ENCODE measurements around the gene SARDH. TPM values are rescaled to one million over a fixed set of nuclear protein-coding genes. Genes with fewer than 3 reads are reported as not detected.

SARDH gene
- total RNA-seq, 1 experiment from 2014 or later, result 5.3 TPM

DNA sequence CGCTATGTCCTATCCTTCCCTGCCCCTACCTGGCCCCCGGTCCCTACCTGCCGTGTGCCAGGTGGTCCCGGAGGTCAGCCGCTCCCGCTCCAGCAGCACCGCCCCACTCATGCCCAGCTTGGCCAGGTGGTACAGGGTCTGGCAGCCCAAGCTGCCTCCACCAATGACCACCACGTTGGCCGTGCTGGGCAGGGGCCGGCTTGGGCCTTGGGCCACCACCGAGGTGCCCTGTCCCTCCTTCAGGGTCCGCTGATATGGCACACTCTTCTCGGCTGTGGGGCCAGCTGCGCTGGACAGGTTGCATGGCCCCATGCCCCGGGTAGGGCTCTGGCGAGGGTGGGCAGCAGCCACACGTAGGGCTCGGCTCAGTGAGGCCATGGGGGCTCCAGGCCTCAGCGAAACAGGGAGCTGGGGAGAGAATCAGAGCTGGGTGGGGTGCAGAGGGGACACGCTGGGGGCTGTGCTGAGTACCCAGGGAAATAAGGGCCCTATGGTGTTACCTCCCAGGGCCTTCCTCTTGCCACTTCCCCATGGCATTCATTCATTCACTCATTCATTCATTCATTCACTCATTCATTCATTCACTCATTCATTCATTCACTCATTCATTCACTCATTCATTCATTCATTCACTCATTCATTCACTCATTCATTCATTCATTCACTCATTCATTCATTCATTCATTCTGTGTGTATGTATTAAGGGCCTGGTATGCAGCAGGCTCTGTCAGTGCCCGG, 4.2 kb downstream of the SARDH start:
- no peak for DNase-seq
- Histone ChIP-seq H2AK5ac (ENCODE audit: insufficient read length, low read length) (no peak overlapping the region), H3K4me1 (ENCODE audit: insufficient read depth, low read length) (peaks cover 3% of the 10 kb centered on the region; the same call in 1 of the 2 replicates), H4K5ac (ENCODE audit: insufficient read length, low read depth, low read length) (no peak overlapping the region), H3K18ac (ENCODE audit: insufficient read length, low read depth, low read length) (no peak overlapping the region), H2BK120ac (ENCODE audit: low read depth, low read length, poor library complexity, severe bottlenecking) (no peak overlapping the region), H3K9ac (ENCODE audit: extremely low read depth, insufficient read length, low read length) (no peak overlapping the region), H2BK5ac (ENCODE audit: insufficient read length, low read length) (no peak overlapping the region), H3K23me2 (ENCODE audit: insufficient read length, low read depth, low read length, poor library complexity, severe bottlenecking) (peaks cover 2% of the 10 kb centered on the region), H3K56ac (ENCODE audit: insufficient read length, low read depth, low read length) (no peak overlapping the region), H3K79me2 (ENCODE audit: insufficient read depth, low read length) (no peaks in the 10 kb centered on the region), H4K91ac (ENCODE audit: insufficient read length, low read depth, low read length) (no peak overlapping the region), H3K4me2 (ENCODE audit: insufficient read depth, insufficient read length, low read length) (no peak overlapping the region), H3K27ac (ENCODE audit: insufficient read length, low read depth, low read length) (no peak overlapping the region), H3K14ac (ENCODE audit: insufficient read depth, low read length) (no peak overlapping the region), H2BK15ac (ENCODE audit: low read depth, low read length) (no peak overlapping the region), H3K4ac (ENCODE audit: low read depth, low read length) (no peak overlapping the region), H3K79me1 (ENCODE audit: insufficient read depth, low read depth, low read length, poor library complexity, severe bottlenecking) (no peaks in the 10 kb centered on the region), H2BK20ac (ENCODE audit: low read depth, low read length, poor library complexity, severe bottlenecking) (no peak overlapping the region), H3T11ph (ENCODE audit: low read length) (no peak overlapping the region), H3K27me3 (ENCODE audit: insufficient read depth, low read length) (no peaks in the 10 kb centered on the region), H2AFZ (ENCODE audit: low read length) (no peak overlapping the region), H2BK12ac (ENCODE audit: insufficient read length, low read depth, low read length) (no peak overlapping the region), H3K23ac (ENCODE audit: insufficient read length, low read depth, low read length) (no peak overlapping the region), H4K8ac (replicated peaks; ENCODE audit: insufficient read length, low read depth, low read length) (no peak overlapping the region), H3K9me3 (ENCODE audit: control insufficient read depth, low read depth, low read length) (no peaks in the 10 kb centered on the region), H4K20me1 (ENCODE audit: control insufficient read depth, insufficient read depth, insufficient read length) (no peaks in the 10 kb centered on the region)
- WGBS (ENCODE audit: extremely low coverage, insufficient read length, low lambda C conversion rate), result no CpG with 5 or more reads among the region's 21 CpGs
- Mint-ChIP-seq H3K4me1 (peaks cover 10 to 36% of the 10 kb centered on the region in 2 experiments), H3K27me3 (ENCODE audit: low read depth) (peaks cover 4% of the 10 kb centered on the region; the same call in 1 of the 2 replicates), H3K4me3 (no peak overlapping the region; a peak in 1 of 5 replicates), H3K9me3 (no peaks in the 10 kb centered on the region; a peak in 1 of 5 replicates), H3K36me3 (ENCODE audit: insufficient read depth in 1 of 3, low read depth in 3 of 3) (peaks cover 0 to 2% (median 0%) of the 10 kb centered on the region in 3 experiments; a peak in 1 of 7 replicates), H3K27ac (peak overlapping the region in 1 of 3 experiments; percentile 88; a peak in 1 of 7 replicates)
- TF ChIP-seq CTCF (conservative IDR thresholded peaks at IDR 0.05), result no peak

Data from H9 (cell line).